ENCODE data around the gene CYSTM1. TPM values are rescaled to one million over a fixed set of nuclear protein-coding genes. Genes with fewer than 3 reads are reported as not detected.

The CYSTM1 gene
- total and polyA plus RNA-seq, 2 donors (not counting 3 experiments of a cell fraction or from before 2014, with no cell fraction given), result 28.9 to 41.5 TPM

DNA sequence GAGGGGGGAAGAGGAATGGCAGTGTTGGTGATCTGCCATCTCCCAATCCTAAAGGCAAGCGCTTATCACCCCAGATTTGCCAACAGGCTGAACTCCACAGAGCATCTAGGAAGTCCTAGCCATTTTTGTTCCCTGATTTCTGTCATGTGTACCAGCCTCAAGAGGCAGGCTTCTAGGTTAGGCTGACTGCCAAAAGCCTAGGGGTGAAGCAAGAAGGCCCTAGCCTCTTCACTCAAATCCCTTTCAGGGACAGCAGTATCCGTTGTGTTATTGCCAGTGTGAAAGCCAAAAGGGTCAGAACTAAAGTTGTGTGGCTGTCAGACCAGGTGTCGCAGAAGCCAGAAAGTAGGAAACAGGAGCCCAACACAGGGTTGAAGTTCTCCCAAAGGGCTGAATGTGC, 34.6 kb upstream of the CYSTM1 start:
- CTCF ChIA-PET, result interaction anchor here (1.0 to 1.3 kb wide), 2 partner anchors 16 to 68 kb away, joined by 3 read pairs; no protein-coding TSS in a partner anchor
- H3K36me3 ChIP-seq (ENCODE audit: control insufficient read depth in 2 of 2, extremely low read depth in 1 of 2, insufficient read depth in 2 of 2, low read length in 2 of 2), result no peaks in the 10 kb centered on the region
- no peaks in the 10 kb centered on the region for H3K9me3 ChIP-seq (replicated peaks; ENCODE audit: control insufficient read depth, insufficient read depth, low read length)
- no peak overlapping the region for H3K4me3 ChIP-seq (replicated peaks in 1 of 3; ENCODE audit: insufficient read depth in 1 of 3, low read depth in 1 of 3, low read length in 3 of 3)
- DNase-seq (ENCODE audit: low read depth, low spot score) (no peak), FAIRE-seq (no peak)
- dilution Hi-C loops (cut with MboI; ENCODE audit: extremely low pct_ligation_motif_present, low sequenced_read_pairs), result no loop called here
- no peaks in the 10 kb centered on the region for H3K27me3 ChIP-seq (ENCODE audit: control insufficient read depth in 2 of 2, insufficient read depth in 2 of 2, low read length in 2 of 2)
- no peak overlapping the region for H3K9ac ChIP-seq (replicated peaks; ENCODE audit: extremely low read depth, insufficient read depth, low read length)
- intact Hi-C loops (cut with micrococcal nuclease), result no loop called here
- H3K79me2 ChIP-seq (ENCODE audit: control insufficient read depth, insufficient read depth, low read length), result no peaks in the 10 kb centered on the region
- no peak overlapping the region for H3K27ac ChIP-seq (ENCODE audit: insufficient read depth, low read depth, low read length)
- POLR2A ChIA-PET, result no interaction called here
- H3K9me1 ChIP-seq (replicated peaks; ENCODE audit: control insufficient read depth, extremely low read depth, insufficient read depth, low read length), result no peaks in the 10 kb centered on the region
- H4K20me1 ChIP-seq (replicated peaks; ENCODE audit: control insufficient read depth, extremely low read depth, insufficient read depth, low read length), result no peaks in the 10 kb centered on the region
- TF ChIP-seq GATA2 (IDR thresholded peaks at IDR 0.05; ENCODE audit: insufficient read depth, insufficient read length, low read depth, low read length) (no peak), MYC (IDR thresholded peaks at IDR 0.05; ENCODE audit: low read depth, low read length) (no peak), FOS (IDR thresholded peaks at IDR 0.05; ENCODE audit: borderline replicate concordance, insufficient read depth, low read length) (no peak), EZH2 (IDR thresholded peaks at IDR 0.05; ENCODE audit: borderline replicate concordance, low read depth, low read length, severe bottlenecking) (no peak), JUN (IDR thresholded peaks at IDR 0.05; ENCODE audit: borderline replicate concordance, insufficient read depth, insufficient read length, low read depth) (no peak), POLR2AphosphoS5 (IDR thresholded peaks at IDR 0.05; ENCODE audit: insufficient read depth, low read depth, low read length) (no peak), POLR2A (IDR thresholded peaks at IDR 0.05; ENCODE audit: low read depth, low read length) (no peak)
- TF ChIP-seq, protein P1, sequence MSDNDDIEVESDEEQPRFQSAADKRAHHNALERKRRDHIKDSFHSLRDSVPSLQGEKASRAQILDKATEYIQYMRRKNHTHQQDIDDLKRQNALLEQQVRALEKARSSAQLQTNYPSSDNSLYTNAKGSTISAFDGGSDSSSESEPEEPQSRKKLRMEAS (IDR thresholded peaks at IDR 0.05; ENCODE audit: insufficient read depth, insufficient read length), result no peak
- TF ChIP-seq, protein P2, sequence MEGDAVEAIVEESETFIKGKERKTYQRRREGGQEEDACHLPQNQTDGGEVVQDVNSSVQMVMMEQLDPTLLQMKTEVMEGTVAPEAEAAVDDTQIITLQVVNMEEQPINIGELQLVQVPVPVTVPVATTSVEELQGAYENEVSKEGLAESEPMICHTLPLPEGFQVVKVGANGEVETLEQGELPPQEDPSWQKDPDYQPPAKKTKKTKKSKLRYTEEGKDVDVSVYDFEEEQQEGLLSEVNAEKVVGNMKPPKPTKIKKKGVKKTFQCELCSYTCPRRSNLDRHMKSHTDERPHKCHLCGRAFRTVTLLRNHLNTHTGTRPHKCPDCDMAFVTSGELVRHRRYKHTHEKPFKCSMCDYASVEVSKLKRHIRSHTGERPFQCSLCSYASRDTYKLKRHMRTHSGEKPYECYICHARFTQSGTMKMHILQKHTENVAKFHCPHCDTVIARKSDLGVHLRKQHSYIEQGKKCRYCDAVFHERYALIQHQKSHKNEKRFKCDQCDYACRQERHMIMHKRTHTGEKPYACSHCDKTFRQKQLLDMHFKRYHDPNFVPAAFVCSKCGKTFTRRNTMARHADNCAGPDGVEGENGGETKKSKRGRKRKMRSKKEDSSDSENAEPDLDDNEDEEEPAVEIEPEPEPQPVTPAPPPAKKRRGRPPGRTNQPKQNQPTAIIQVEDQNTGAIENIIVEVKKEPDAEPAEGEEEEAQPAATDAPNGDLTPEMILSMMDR (IDR thresholded peaks at IDR 0.05; ENCODE audit: extremely low read depth in 1 of 2, insufficient read depth in 1 of 2, low read depth in 1 of 2, low read length in 2 of 2), result no peak
- no peaks in the 10 kb centered on the region for H3K4me1 ChIP-seq (ENCODE audit: control insufficient read depth, extremely low read depth, insufficient read depth, low read length)
- no TSS peak for BruUV-seq (replicated peaks)
- H2AFZ ChIP-seq (ENCODE audit: low read depth, low read length), result no peak overlapping the region
- no peak overlapping the region for H3K4me2 ChIP-seq (ENCODE audit: insufficient read depth, low read length)
